BJ (cell line): ENCODE results near the gene PCBP2. TPM values are rescaled to one million over a fixed set of nuclear protein-coding genes. Genes with fewer than 3 reads are reported as not detected.

ENCODE experiments used
- CTCF ChIA-PET: fragments of 350-600 bp; formaldehyde crosslinking; extraction: SDS; loops from one replicate; lab custom pipeline; 2021; ENCODE audit warnings: antibody characterized with exemption, inconsistent platforms; lab: Yijun Ruan, JAX
- POLR2A ChIA-PET: fragments of 300-600 bp; sonication (Branson Sonifier 250); formaldehyde crosslinking; extraction: SDS; loops from one replicate; lab custom pipeline; 2021; ENCODE audit warnings: antibody characterized with exemption; lab: Charles Lee
- DNase-seq: peaks from one replicate; pipeline ENCODE4 v3.0.0-alpha.2; 2011; ENCODE audit warnings: low read depth
- H3K27me3 ChIP-seq: 2 replicates; pipeline ENCODE4 v1.6.0; 2011; ENCODE audit warnings: low read length; ENCODE audit not compliant: control insufficient read depth, insufficient read depth
- H3K36me3 ChIP-seq: 2 replicates; pipeline ENCODE4 v1.5.1; 2011; ENCODE audit warnings: low read length; ENCODE audit not compliant: control insufficient read depth, insufficient read depth
- H3K4me3 ChIP-seq: 2 replicates; pipeline ENCODE4 v1.5.1; 2011; ENCODE audit warnings: low read depth, mild to moderate bottlenecking, control low read depth, low read length
- CTCF ChIP-seq: IDR thresholded peaks from 2 replicates; pipeline ENCODE4 v1.5.1; 2011; ENCODE audit warnings: low read depth, mild to moderate bottlenecking, control low read depth, inconsistent platforms, low read length, moderate library complexity; ENCODE audit not compliant: insufficient read depth
- polyA plus RNA-seq: library from polyadenylated mRNA; depleted of rRNA; stranded (reverse); fragments of >200 nt; gene quantifications from 2 replicates; pipeline ENCODE4 v1.2.3, GENCODE V29; 2011

The PCBP2 gene
- polyA plus RNA-seq, 1 experiment: 268 TPM

GRCh38 chr12:53467082-53467481, 15.2 kb downstream of the PCBP2 start:
- ChIA-PET POLR2A (no interaction called here), CTCF (interaction anchor here (2.1 kb wide), 1 partner anchor 42 kb away, joined by 11 read pairs; no protein-coding TSS in a partner anchor)
- Histone ChIP-seq H3K4me3 (no peak overlapping the region), H3K36me3 (peaks cover 53% of the 10 kb centered on the region), H3K27me3 (no peaks in the 10 kb centered on the region)
- TF ChIP-seq CTCF: no peak
- DNase-seq: no peak

GRCh38 chr12:53467880-53468279, 16.0 kb downstream of the PCBP2 start:
- CTCF ChIA-PET: interaction anchor here (2.1 kb wide), 1 partner anchor 41 kb away, joined by 11 read pairs; no protein-coding TSS in a partner anchor
- Histone ChIP-seq H3K36me3 (peaks cover 48% of the 10 kb centered on the region), H3K4me3 (no peak overlapping the region), H3K27me3 (no peaks in the 10 kb centered on the region)
- DNase-seq: no peak
- POLR2A ChIA-PET: no interaction called here
- TF ChIP-seq CTCF: no peak

DNA sequence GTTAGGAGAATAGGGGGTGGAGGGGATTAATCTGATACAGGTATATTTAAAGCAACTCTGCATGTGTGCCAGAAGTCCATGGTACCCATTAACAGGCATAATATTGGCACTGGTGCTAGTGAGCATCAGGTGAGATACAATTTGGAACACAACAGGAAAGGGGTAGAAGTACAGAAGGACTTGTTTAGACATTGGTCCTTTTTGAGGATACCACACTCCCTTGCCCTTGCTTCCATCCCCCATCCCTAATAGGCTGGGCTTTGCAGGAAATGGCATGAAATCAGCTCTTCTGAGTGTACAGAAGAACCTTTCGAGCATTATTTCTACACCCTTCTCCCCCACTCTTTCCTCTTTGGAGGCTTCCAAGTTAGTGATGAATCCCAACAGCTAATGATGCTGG, 16.4 kb downstream of the PCBP2 start:
- Histone ChIP-seq H3K36me3 (peaks cover 45% of the 10 kb centered on the region), H3K27me3 (no peaks in the 10 kb centered on the region), H3K4me3 (no peak overlapping the region)
- ChIA-PET CTCF (interaction anchor here (2.1 kb wide), 1 partner anchor 40 kb away, joined by 11 read pairs; no protein-coding TSS in a partner anchor), POLR2A (no interaction called here)
- no peak for DNase-seq
- TF ChIP-seq CTCF: no peak

GRCh38 chr12:53472056-53472582, 20.2 kb downstream of the PCBP2 start:
- peaks cover 31% of the 10 kb centered on the region for H3K36me3 ChIP-seq
- no peak overlapping the region for H3K4me3 ChIP-seq
- no peaks in the 10 kb centered on the region for H3K27me3 ChIP-seq
- DNase-seq: no peak
- CTCF ChIA-PET: interaction anchor here (0.6 kb wide), 2 partner anchors 149 to 441 kb away, joined by 3 to 4 read pairs; no protein-coding TSS in a partner anchor
- POLR2A ChIA-PET: interaction anchor here (1.1 kb wide), 1 partner anchor 31 kb away, joined by 16 read pairs; the partner anchor contains the start of gene PRR13
- no peak for TF ChIP-seq CTCF

- no peak for DNase-seq
- CTCF ChIA-PET: interaction anchor here (0.8 to 1.6 kb wide), 6 partner anchors 8 to 152 kb away, joined by 3 to 10 read pairs (median 3); partner anchors contain the start of gene AAAS
- Histone ChIP-seq H3K27me3 (no peaks in the 10 kb centered on the region), H3K4me3 (no peak overlapping the region), H3K36me3 (peaks cover 22% of the 10 kb centered on the region)
- TF ChIP-seq CTCF: no peak
- POLR2A ChIA-PET: no interaction called here
Measured at GRCh38 chr12:53474077-53474476, 22.2 kb downstream of the PCBP2 start.
